Endothelial cell of umbilical vein (primary cell): ENCODE measurements around the gene DIAPH1. TPM values are rescaled to one million over a fixed set of nuclear protein-coding genes. Genes with fewer than 3 reads are reported as not detected.

Experiments used
- BruUV-seq: library from RNA; stranded (reverse); fragments of 400-500 nt; replicated peaks from 2 replicates; lab custom pipeline; 2021; lab: Mats Ljungman, UMichigan
- CTCF ChIA-PET: fragments of 300-600, 350-600 bp; sonication (Branson Sonifier 250); formaldehyde crosslinking; loops from one replicate; lab custom pipeline; 2021; ENCODE audit warnings: antibody characterized with exemption, inconsistent platforms; lab: Charles Lee
- POLR2A ChIA-PET: fragments of 300-600, 350-600 bp; sonication (Branson Sonifier 250); formaldehyde crosslinking; loops from one replicate; lab custom pipeline; 2021; ENCODE audit warnings: antibody characterized with exemption, inconsistent platforms; lab: Charles Lee
- DNase-seq: peaks from one replicate; pipeline ENCODE4 v3.0.0-alpha.2; 2011; ENCODE audit warnings: low read depth, low spot score
- FAIRE-seq: peaks from 2 replicates; lab custom pipeline; 2011; peaks lifted over from hg19 to GRCh38; lab: Jason Lieb, UNC
- H2AFZ ChIP-seq: 2 replicates; pipeline ENCODE4 v1.6.0; 2012; ENCODE audit warnings: low read depth, low read length, control low read depth, inconsistent platforms
- H3K27ac ChIP-seq: 2 replicates; pipeline ENCODE4 v1.5.1; 2011; ENCODE audit warnings: low read depth, mild to moderate bottlenecking, control low read depth, low read length, moderate library complexity; ENCODE audit not compliant: insufficient read depth
- H3K27me3 ChIP-seq, 2 experiments: 2 replicates each; pipeline versions ENCODE4 v1.6.0 to v1.6.1; 2011; ENCODE audit warnings: low read length in 2 of 2, mixed read lengths in 1 of 2; ENCODE audit not compliant: control insufficient read depth in 2 of 2, insufficient read depth in 2 of 2
- H3K36me3 ChIP-seq, 2 experiments: 2 replicates in 1 of 2; 3 replicates in 1 of 2; pipeline ENCODE4 v1.5.1; 2011; ENCODE audit warnings: low read length in 2 of 2, mild to moderate bottlenecking in 1 of 2, moderate library complexity in 1 of 2; ENCODE audit not compliant: control insufficient read depth in 2 of 2, insufficient read depth in 2 of 2; ENCODE audit errors: extremely low read depth in 1 of 2
- H3K4me1 ChIP-seq: 3 replicates; pipeline ENCODE4 v1.5.1; 2011; ENCODE audit warnings: mild to moderate bottlenecking, low read length; ENCODE audit not compliant: control insufficient read depth, insufficient read depth; ENCODE audit errors: extremely low read depth
- H3K4me2 ChIP-seq: 2 replicates; pipeline ENCODE4 v1.6.1; 2011; ENCODE audit warnings: low read length, control low read depth, mixed read lengths; ENCODE audit not compliant: insufficient read depth
- H3K4me3 ChIP-seq, 3 experiments: fragments of 200-600 bp in 1 of 3; sonication (generic), shearing (Covaris generic) in 1 of 3; replicated peaks in 1 of 3; 2 replicates each; pipeline ENCODE4 v1.5.1; 2011 to 2016; ENCODE audit warnings: control low read depth in 3 of 3, low read length in 3 of 3, mild to moderate bottlenecking in 2 of 3, inconsistent platforms in 1 of 3, low read depth in 1 of 3, moderate library complexity in 1 of 3; ENCODE audit not compliant: insufficient read depth in 1 of 3
- H3K79me2 ChIP-seq: 2 replicates; pipeline ENCODE4 v1.6.0; 2012; ENCODE audit warnings: low read length, inconsistent platforms; ENCODE audit not compliant: control insufficient read depth, insufficient read depth
- H3K9ac ChIP-seq: replicated peaks from 2 replicates; pipeline ENCODE3; 2011; ENCODE audit warnings: low read length, control low read depth; ENCODE audit not compliant: insufficient read depth; ENCODE audit errors: extremely low read depth
- H3K9me1 ChIP-seq: replicated peaks from 3 replicates; pipeline ENCODE4 v1.6.0; 2011; ENCODE audit warnings: mild to moderate bottlenecking, low read length; ENCODE audit not compliant: control insufficient read depth, insufficient read depth; ENCODE audit errors: extremely low read depth
- H3K9me3 ChIP-seq: replicated peaks from 2 replicates; pipeline ENCODE4 v1.5.1; 2012; ENCODE audit warnings: low read length, inconsistent platforms; ENCODE audit not compliant: control insufficient read depth, insufficient read depth
- H4K20me1 ChIP-seq: replicated peaks from 2 replicates; pipeline ENCODE3; 2011; ENCODE audit warnings: mild to moderate bottlenecking, low read length; ENCODE audit not compliant: control insufficient read depth, insufficient read depth; ENCODE audit errors: extremely low read depth
- CTCF ChIP-seq, 2 donors: IDR thresholded peaks; 1 replicate in 1 of 2; 2 replicates in 1 of 2; pipeline ENCODE4 v1.5.1; 2011; ENCODE audit warnings: low read length in 2 of 2, mild to moderate bottlenecking in 2 of 2, moderate library complexity in 2 of 2, control low read depth in 1 of 2, inconsistent platforms in 1 of 2, low read depth in 1 of 2; ENCODE audit not compliant: insufficient read depth in 1 of 2; ENCODE audit errors: extremely low read depth in 1 of 2
- EZH2 ChIP-seq: IDR thresholded peaks from 2 replicates; pipeline ENCODE4 v1.6.1; 2012; ENCODE audit warnings: borderline replicate concordance, low read depth, mild to moderate bottlenecking, moderate library complexity, low read length, inconsistent platforms; ENCODE audit not compliant: severe bottlenecking
- FOS ChIP-seq: IDR thresholded peaks from 2 replicates; pipeline ENCODE4 v1.6.1; 2011; ENCODE audit warnings: mild to moderate bottlenecking, low read length, moderate library complexity, borderline replicate concordance; ENCODE audit not compliant: insufficient read depth
- GATA2 ChIP-seq: IDR thresholded peaks from 2 replicates; pipeline ENCODE4 v1.7.0; 2011; ENCODE audit warnings: low read depth, mild to moderate bottlenecking, moderate library complexity, mixed read lengths, low read length; ENCODE audit not compliant: insufficient read length, insufficient read depth
- JUN ChIP-seq: IDR thresholded peaks from 2 replicates; pipeline ENCODE4 v1.6.1; 2011; ENCODE audit warnings: borderline replicate concordance, low read depth; ENCODE audit not compliant: insufficient read length, insufficient read depth
- MAX ChIP-seq: IDR thresholded peaks from 2 replicates; pipeline ENCODE4 v1.6.1; 2011; ENCODE audit not compliant: insufficient read depth, insufficient read length
- MYC ChIP-seq: IDR thresholded peaks from one replicate; pipeline ENCODE4 v1.6.1; 2011; ENCODE audit warnings: mild to moderate bottlenecking, low read depth, low read length
- POLR2A ChIP-seq: IDR thresholded peaks from 2 replicates; pipeline ENCODE4 v1.6.1; 2012; ENCODE audit warnings: low read depth, mild to moderate bottlenecking, control low read depth, low read length
- POLR2AphosphoS5 ChIP-seq: IDR thresholded peaks from 2 replicates; pipeline ENCODE4 v1.6.1; 2012; ENCODE audit warnings: low read depth, mild to moderate bottlenecking, control low read depth, low read length, moderate library complexity; ENCODE audit not compliant: insufficient read depth
- dilution Hi-C: fragments of 300-500 bp; cut with MboI; formaldehyde crosslinking; loops from one replicate; pipeline ENCODE4 v1.15.0; 2019; ENCODE audit warnings: low sequenced_read_pairs; ENCODE audit not compliant: extremely low pct_ligation_motif_present
- intact Hi-C: fragments of 100-400 bp; cut with micrococcal nuclease; formaldehyde crosslinking; loops from one replicate; pipeline ENCODE4 v1.10.0; 2022
- polyA plus RNA-seq, 4 experiments: library from polyadenylated mRNA; depleted of rRNA in 3 of 4; stranded (reverse) in 3 of 4; unstranded in 1 of 4; fragments of >200 nt; gene quantifications; 2 replicates each; pipeline versions ENCODE4 v1.2.1 to v1.2.3, GENCODE V29; 2011 to 2012; ENCODE audit warnings: missing spikeins in 1 of 4
- total RNA-seq: library from RNA; stranded (reverse); gene quantifications from 2 replicates; pipeline ENCODE4 v1.2.3, GENCODE V29; 2021

DIAPH1 gene
- total and polyA plus RNA-seq, 2 donors (not counting 3 experiments of a cell fraction or from before 2014, with no cell fraction given): 68.6 to 105 TPM

- intact Hi-C loops: loop anchor here (1.0 to 5.0 kb wide), 2 partner anchors 8 to 184 kb away; partner anchors contain the start of gene PCDHGA2
- TF ChIP-seq GATA2 (peak; percentile 92), MYC (no peak), POLR2AphosphoS5 (peak; percentile 94), CTCF (IDR thresholded peaks at IDR 0.05; ENCODE audit: extremely low read depth in 1 of 2, insufficient read depth in 1 of 2, low read depth in 1 of 2, low read length in 2 of 2) (no peak), JUN (peak; percentile 99), EZH2 (no peak), POLR2A (no peak), MAX (peak; percentile 53), FOS (peak; percentile 98)
- H3K36me3 ChIP-seq: peaks cover 8 to 10% of the 10 kb centered on the region in 2 experiments
- POLR2A ChIA-PET: interaction anchor here (0.8 to 1.2 kb wide), 5 partner anchors 8 to 91 kb away, joined by 3 to 5 read pairs (median 3); partner anchors contain the start of genes PCDHGA12, PCDHGC3 and PCDHGC4
- peak; percentile 98 for DNase-seq
- no peaks in the 10 kb centered on the region for H3K79me2 ChIP-seq
- CTCF ChIA-PET: interaction anchor here (0.8 to 10.9 kb wide), 20 partner anchors 9 to 166 kb away, joined by 3 to 308 read pairs (median 9); partner anchors contain the start of genes PCDHGA10, PCDHGA11, PCDHGA12 and PCDHGA4
- H3K9ac ChIP-seq: peak overlapping the region; percentile 60
- peak overlapping the region; percentile 84 for H3K27ac ChIP-seq
- BruUV-seq: no TSS peak
- H2AFZ ChIP-seq: no peak overlapping the region
- dilution Hi-C loops: no loop called here
- no peak overlapping the region for H3K4me3 ChIP-seq
- H3K4me1 ChIP-seq: peaks cover 29% of the 10 kb centered on the region
- FAIRE-seq: peak; percentile 98
- peak overlapping the region; percentile 40 for H3K4me2 ChIP-seq
- H3K9me1 ChIP-seq: no peaks in the 10 kb centered on the region
- H3K27me3 ChIP-seq: no peaks in the 10 kb centered on the region
- no peaks in the 10 kb centered on the region for H3K9me3 ChIP-seq
- no peaks in the 10 kb centered on the region for H4K20me1 ChIP-seq
These were observed 97.5 kb downstream of the DIAPH1 start for GRCh38 chr5:141521244-141521781.
